HUES64 (cell line): ENCODE measurements around the gene ASB4.

ENCODE experiments used
- H3K27ac ChIP-seq: 2 replicates; pipeline ENCODE4 v1.7.0; 2013; ENCODE audit warnings: low read depth, low read length, inconsistent platforms
- H3K27me3 ChIP-seq: 2 replicates; pipeline ENCODE4 v1.6.1; 2013; ENCODE audit warnings: mild to moderate bottlenecking, low read length; ENCODE audit not compliant: insufficient read depth
- H3K36me3 ChIP-seq: 2 replicates; pipeline ENCODE4 v1.6.1; 2013; ENCODE audit warnings: mild to moderate bottlenecking, low read length; ENCODE audit not compliant: insufficient read depth
- H3K4me1 ChIP-seq: 2 replicates; pipeline ENCODE4 v1.6.1; 2013; ENCODE audit warnings: mild to moderate bottlenecking, low read length, moderate library complexity; ENCODE audit not compliant: insufficient read depth
- H3K4me3 ChIP-seq: 2 replicates; pipeline ENCODE4 v1.5.1; 2013; ENCODE audit warnings: mild to moderate bottlenecking, low read length, moderate library complexity
- H3K9ac ChIP-seq: 2 replicates; pipeline ENCODE4 v1.6.1; 2013; ENCODE audit warnings: mild to moderate bottlenecking, low read depth, low read length
- H3K9me3 ChIP-seq: 2 replicates; pipeline ENCODE4 v1.6.1; 2013; ENCODE audit warnings: low read depth, low read length; ENCODE audit not compliant: insufficient read depth
- WGBS: fragments of 150-250, 120-280 bp; methylation state at CpG from one replicate; pipeline ENCODE4 v1.1.7; 2013; ENCODE audit warnings: missing lambda C conversion rate; 5-methylcytosine and 5-hydroxymethylcytosine counted together

The ASB4 gene

DNA sequence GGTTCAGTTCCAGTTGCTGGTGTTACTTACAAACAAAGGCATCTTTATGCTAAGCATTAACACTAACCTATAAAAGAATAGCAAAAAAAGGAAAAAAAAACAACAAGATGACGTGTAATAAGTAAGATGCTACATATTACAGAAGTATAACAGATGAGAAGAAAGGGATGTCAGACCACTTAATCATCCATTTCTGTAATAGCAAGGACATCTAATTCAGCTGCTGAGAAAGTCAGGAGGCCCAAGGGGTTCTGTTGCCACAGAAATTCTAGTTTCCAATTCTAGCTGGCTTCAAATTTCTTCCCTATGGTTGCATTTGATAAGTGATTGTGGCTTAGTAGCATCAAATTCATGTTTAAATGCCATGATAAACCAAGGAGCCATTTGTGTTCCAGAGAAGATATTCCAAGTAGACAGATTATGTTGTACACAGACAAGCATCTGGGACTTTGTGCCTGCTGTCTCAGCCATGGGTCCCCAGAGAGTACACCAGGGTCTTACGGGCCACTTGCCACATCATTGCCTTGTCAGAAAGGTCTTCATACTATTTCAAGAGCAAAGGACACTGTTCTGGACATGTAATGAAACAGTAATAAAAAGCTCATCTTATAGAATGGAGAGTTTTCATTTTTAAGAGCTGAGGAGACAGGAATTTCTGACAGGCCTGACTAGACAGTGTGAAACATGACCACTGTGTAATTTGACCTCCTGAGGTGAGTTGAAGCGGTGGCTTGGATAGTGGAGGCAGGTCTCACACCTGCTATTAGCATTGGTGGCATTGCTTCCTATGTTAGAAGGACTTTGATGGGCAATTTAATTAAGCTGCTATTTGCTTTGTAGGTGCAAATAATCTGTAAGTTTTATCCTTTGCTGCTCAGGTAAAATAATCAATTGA lies 4.2 kb upstream of the ASB4 start:
- Histone ChIP-seq H3K27ac (no peak overlapping the region), H3K9ac (no peak overlapping the region), H3K4me1 (peaks cover 9% of the 10 kb centered on the region), H3K9me3 (no peaks in the 10 kb centered on the region), H3K4me3 (no peak overlapping the region), H3K36me3 (no peaks in the 10 kb centered on the region), H3K27me3 (no peaks in the 10 kb centered on the region)
- WGBS: 96% methylated on average over 2 of the region's 3 CpGs

GRCh38 chr7:95482424-95482823 lies 3.3 kb upstream of the ASB4 start:
- H3K9ac ChIP-seq: no peak overlapping the region
- 0 out of 2 replicates have a peak, but pooled peaks cover 5% of the 10 kb centered on the region for H3K4me1 ChIP-seq
- no peaks in the 10 kb centered on the region for H3K9me3 ChIP-seq
- H3K27me3 ChIP-seq: no peaks in the 10 kb centered on the region
- no peak overlapping the region for H3K27ac ChIP-seq
- no peak overlapping the region for H3K4me3 ChIP-seq
- WGBS: 95% methylated on average over 4 of the region's 4 CpGs
- H3K36me3 ChIP-seq: no peaks in the 10 kb centered on the region

DNA sequence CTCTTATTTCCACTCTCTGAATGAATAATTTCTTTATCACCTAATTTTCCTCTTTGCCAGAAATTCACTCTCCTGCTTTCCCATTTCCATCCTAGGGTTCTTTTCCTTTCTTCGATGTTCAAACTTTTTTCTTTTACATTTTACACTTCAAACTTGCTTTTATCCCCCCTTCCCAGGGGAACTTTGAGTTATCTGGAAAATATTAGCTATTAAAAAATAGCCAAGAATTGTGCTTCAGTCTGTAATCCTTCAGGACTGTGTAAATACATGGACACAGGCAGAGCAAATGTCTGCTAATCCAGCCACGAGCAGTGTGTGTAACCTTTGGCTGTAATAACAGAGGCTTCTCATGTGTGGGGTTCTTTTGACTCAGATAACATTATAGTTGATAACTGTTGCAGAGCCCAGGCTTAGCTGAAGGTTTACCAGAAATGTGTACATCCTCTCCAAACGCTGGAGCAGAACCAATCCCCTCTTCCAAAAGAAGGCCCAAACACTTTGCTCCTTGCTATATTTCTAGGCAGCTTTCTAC lies 4.6 kb downstream of the ASB4 start:
- H3K36me3 ChIP-seq: no peaks in the 10 kb centered on the region
- H3K9me3 ChIP-seq: no peaks in the 10 kb centered on the region
- no peak overlapping the region for H3K9ac ChIP-seq
- 89% methylated on average over 3 of the region's 3 CpGs for WGBS
- H3K4me3 ChIP-seq: no peak overlapping the region
- no peak overlapping the region for H3K27ac ChIP-seq
- peaks cover 15% of the 10 kb centered on the region for H3K4me1 ChIP-seq
- H3K27me3 ChIP-seq: no peaks in the 10 kb centered on the region

DNA sequence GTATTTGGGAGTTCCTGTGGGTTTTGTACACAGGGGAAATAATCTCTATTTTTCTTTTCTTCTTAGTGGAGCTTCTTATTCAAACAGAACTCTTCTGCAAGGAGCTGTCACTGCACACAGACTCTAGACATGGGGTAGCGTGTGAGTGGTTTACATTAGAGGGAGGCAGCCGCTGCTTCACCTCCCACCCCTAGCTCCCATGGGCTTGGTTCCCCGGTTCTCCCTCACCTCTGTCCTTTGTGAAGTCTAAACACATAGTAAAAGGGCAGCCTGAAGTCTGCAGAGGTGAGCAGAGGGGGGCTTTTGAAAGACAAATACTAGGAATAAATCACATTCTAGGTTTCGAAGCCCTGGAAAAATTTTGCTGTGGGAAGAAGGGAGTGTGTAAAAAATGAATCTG lies 5.5 kb downstream of the ASB4 start:
- Histone ChIP-seq H3K27ac (no peak overlapping the region), H3K27me3 (no peaks in the 10 kb centered on the region), H3K36me3 (no peaks in the 10 kb centered on the region), H3K4me1 (peaks cover 13% of the 10 kb centered on the region), H3K9me3 (no peaks in the 10 kb centered on the region), H3K4me3 (no peak overlapping the region), H3K9ac (no peak overlapping the region)
- WGBS: 70% methylated on average over 3 of the region's 4 CpGs

DNA sequence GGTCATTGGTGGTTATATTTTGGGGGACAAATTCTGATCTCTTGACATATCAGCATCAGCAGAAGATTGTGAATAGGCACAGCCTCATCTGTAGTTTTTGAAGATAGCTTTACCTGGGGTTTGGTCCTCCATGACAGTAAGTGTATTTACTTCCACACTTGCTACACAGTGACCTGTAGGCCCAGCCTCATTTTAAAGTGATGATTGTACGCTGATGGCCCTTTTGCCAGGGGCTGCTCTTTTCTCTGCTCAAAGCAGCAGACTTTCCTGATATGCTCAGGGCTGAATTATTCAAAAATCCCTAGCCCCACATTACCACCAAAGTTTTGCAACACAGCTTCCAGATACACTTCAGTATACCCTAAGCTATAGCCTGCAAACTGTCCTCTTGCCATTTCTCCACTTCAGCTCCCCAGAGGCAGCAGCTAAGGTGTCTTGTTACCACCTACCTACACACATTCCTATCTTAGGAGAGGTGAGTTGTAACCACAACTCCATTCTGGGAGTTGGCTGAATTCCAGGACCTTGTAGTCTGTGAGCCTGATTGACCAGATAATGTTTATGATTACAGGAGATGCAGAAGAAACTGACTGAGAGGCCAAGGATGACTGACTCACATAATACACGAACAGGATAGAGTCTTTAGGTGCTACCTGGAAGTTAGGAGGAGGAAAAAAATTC lies 6.0 kb downstream of the ASB4 start:
- no peaks in the 10 kb centered on the region for H3K9me3 ChIP-seq
- H3K36me3 ChIP-seq: no peaks in the 10 kb centered on the region
- no peaks in the 10 kb centered on the region for H3K27me3 ChIP-seq
- WGBS: 98% methylated on average over 2 of the region's 2 CpGs
- H3K27ac ChIP-seq: no peak overlapping the region
- no peak overlapping the region for H3K4me3 ChIP-seq
- no peak overlapping the region for H3K9ac ChIP-seq
- peaks cover 13% of the 10 kb centered on the region for H3K4me1 ChIP-seq

DNA sequence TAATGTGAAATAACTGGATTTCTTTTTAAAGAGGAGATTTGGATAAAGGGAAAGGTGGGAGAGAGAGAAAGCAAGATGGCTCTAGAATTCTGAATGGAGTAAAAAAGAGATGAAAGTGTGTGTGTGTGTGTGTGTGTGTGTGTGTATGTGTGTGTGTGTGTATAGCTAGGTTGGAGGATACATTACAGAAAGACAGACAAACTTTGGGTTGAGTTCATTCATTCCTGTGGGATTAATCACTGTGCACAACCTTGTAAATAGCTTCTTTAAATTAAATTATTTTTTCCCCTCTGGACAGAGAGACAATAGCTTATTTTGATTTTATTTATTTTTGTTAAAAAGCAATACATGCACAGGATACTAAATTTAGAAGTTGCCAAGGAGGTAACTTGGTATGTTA lies 7.5 kb downstream of the ASB4 start:
- H3K9me3 ChIP-seq: no peaks in the 10 kb centered on the region
- H3K27me3 ChIP-seq: no peaks in the 10 kb centered on the region
- H3K36me3 ChIP-seq: no peaks in the 10 kb centered on the region
- no peak overlapping the region for H3K9ac ChIP-seq
- H3K4me3 ChIP-seq: no peak overlapping the region
- no peak overlapping the region for H3K27ac ChIP-seq
- peaks cover 13% of the 10 kb centered on the region for H3K4me1 ChIP-seq

DNA sequence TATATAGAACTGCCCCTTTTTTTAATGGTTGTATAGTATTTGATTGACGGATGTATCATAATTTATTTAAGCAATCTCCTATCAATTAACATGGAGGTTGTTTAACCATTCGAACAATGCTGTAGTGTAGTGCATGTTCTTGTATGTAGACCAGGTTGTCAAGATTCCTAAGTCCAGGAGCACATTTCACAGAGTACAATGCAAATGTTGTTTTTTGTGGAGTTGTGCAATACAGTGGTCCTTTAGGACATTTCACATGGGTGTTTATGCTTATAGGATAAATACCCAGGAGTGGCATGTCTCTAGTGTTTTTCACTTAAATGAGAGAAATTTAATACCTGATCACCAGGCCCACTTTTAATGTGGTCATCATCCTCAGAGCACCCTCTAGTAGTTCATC lies 8.1 kb downstream of the ASB4 start:
- Histone ChIP-seq H3K36me3 (no peaks in the 10 kb centered on the region), H3K9ac (no peak overlapping the region), H3K4me1 (peaks cover 11% of the 10 kb centered on the region), H3K27ac (no peak overlapping the region), H3K9me3 (no peaks in the 10 kb centered on the region), H3K27me3 (no peaks in the 10 kb centered on the region), H3K4me3 (no peak overlapping the region)
- 91% methylated on average over 1 of the region's 2 CpGs for WGBS

GRCh38 chr7:95501261-95501832 lies 15.6 kb downstream of the ASB4 start:
- no peak overlapping the region for H3K9ac ChIP-seq
- H3K4me1 ChIP-seq: peaks cover 26% of the 10 kb centered on the region
- no peaks in the 10 kb centered on the region for H3K9me3 ChIP-seq
- no peaks in the 10 kb centered on the region for H3K36me3 ChIP-seq
- no peak overlapping the region for H3K4me3 ChIP-seq
- H3K27ac ChIP-seq: no peak overlapping the region
- H3K27me3 ChIP-seq: no peaks in the 10 kb centered on the region
- 91% methylated on average over 4 of the region's 5 CpGs for WGBS

DNA sequence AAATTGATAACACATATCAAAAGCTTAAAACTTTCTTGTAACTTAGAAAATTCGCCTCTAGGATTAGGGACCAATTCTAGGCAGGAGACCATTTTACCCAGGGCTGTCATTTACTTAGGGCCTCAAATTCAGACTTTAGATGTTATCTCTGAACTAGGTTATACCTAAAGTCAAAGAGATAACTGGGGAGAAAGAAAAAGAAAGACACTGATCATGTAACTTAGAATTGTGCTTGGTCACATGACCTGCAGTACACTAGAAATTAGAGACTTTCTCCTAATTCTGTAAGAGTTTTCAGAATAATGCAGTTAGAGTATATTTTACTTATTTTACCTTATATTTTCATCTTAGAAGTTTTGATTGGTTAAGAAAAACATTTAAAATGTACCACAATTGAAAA lies 16.7 kb downstream of the ASB4 start:
- H3K9me3 ChIP-seq: no peaks in the 10 kb centered on the region
- H3K9ac ChIP-seq: no peak overlapping the region
- H3K36me3 ChIP-seq: no peaks in the 10 kb centered on the region
- H3K27ac ChIP-seq: no peak overlapping the region
- peaks cover 26% of the 10 kb centered on the region for H3K4me1 ChIP-seq
- 93% methylated on average over 1 of the region's 1 CpG for WGBS
- no peaks in the 10 kb centered on the region for H3K27me3 ChIP-seq
- H3K4me3 ChIP-seq: no peak overlapping the region

GRCh38 chr7:95503271-95504131 lies 17.8 kb downstream of the ASB4 start:
- WGBS: 82% methylated on average over 5 of the region's 6 CpGs
- Histone ChIP-seq H3K9ac (no peak overlapping the region), H3K9me3 (no peaks in the 10 kb centered on the region), H3K4me3 (no peak overlapping the region), H3K4me1 (peaks cover 26% of the 10 kb centered on the region), H3K36me3 (no peaks in the 10 kb centered on the region), H3K27me3 (no peaks in the 10 kb centered on the region), H3K27ac (peak overlapping the region; percentile 41; the same call in 1 of the 2 replicates)
